ENCODE measurements around the gene PEX7.
"Not testable (repeated sequence)": the region's sequence is repeated elsewhere in the genome, so short reads cannot be mapped to it uniquely, and the experiment has no call there.

Gene PEX7

GRCh38 chr6:136873748-136874147 is 51.4 kb downstream of the PEX7 start:
- TF ChIP-seq, protein P1, sequence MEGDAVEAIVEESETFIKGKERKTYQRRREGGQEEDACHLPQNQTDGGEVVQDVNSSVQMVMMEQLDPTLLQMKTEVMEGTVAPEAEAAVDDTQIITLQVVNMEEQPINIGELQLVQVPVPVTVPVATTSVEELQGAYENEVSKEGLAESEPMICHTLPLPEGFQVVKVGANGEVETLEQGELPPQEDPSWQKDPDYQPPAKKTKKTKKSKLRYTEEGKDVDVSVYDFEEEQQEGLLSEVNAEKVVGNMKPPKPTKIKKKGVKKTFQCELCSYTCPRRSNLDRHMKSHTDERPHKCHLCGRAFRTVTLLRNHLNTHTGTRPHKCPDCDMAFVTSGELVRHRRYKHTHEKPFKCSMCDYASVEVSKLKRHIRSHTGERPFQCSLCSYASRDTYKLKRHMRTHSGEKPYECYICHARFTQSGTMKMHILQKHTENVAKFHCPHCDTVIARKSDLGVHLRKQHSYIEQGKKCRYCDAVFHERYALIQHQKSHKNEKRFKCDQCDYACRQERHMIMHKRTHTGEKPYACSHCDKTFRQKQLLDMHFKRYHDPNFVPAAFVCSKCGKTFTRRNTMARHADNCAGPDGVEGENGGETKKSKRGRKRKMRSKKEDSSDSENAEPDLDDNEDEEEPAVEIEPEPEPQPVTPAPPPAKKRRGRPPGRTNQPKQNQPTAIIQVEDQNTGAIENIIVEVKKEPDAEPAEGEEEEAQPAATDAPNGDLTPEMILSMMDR (IDR thresholded peaks at IDR 0.05; ENCODE audit: extremely low read depth, missing control alignments), result no peak
- no peak for DNase-seq (ENCODE audit: low spot score)

DNA sequence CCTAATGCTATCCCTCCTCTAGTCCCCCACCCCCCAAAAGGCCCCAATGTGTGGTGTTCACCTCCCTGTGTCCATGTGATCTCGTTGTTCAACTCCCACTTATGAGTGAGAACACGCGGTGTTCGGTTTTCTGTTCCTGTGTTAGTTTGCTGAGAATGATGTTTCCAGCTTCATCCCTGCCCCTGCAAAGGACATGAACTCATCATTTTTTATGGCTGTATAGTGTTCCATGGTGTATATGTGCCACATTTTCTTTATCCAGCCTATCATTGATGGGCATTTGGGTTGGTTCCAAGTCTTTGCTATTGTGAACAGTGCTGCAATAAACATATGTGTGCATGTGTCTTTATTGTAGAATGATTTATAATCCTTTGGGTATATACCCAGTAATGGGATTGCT is 54.1 kb downstream of the PEX7 start:
- not testable (repeated sequence) for DNase-seq (ENCODE audit: low spot score)

GRCh38 chr6:136880748-136881460 is 58.5 kb downstream of the PEX7 start:
- TF ChIP-seq, protein P1 (IDR thresholded peaks at IDR 0.05; ENCODE audit: extremely low read depth, missing control alignments), result no peak
- DNase-seq (ENCODE audit: low spot score), result no peak

- DNase-seq (ENCODE audit: low spot score), result no peak
- TF ChIP-seq, protein P1 (IDR thresholded peaks at IDR 0.05; ENCODE audit: extremely low read depth, missing control alignments), result no peak
These were observed 63.7 kb downstream of the PEX7 start for GRCh38 chr6:136886091-136886490.

DNA sequence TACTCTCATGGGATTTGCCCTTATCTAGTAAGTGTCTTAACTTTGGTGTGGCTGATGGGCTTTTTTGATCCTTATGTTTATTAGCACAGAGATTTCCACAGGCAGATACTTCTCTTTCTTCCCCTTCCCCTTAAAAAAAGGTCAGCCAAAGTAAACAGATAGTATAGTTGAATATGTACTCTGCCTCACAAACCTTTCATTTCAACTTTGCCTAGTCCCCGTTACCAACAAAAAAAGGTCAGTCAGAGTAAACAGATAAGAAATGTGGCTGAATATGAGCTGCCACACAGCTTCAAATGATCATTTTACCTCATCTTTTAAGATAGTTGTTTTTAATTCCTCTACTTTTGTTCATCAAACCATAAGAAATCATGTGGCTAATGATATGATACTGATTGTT is 65.6 kb downstream of the PEX7 start:
- TF ChIP-seq, protein P1 (IDR thresholded peaks at IDR 0.05; ENCODE audit: extremely low read depth, missing control alignments), result no peak

DNA sequence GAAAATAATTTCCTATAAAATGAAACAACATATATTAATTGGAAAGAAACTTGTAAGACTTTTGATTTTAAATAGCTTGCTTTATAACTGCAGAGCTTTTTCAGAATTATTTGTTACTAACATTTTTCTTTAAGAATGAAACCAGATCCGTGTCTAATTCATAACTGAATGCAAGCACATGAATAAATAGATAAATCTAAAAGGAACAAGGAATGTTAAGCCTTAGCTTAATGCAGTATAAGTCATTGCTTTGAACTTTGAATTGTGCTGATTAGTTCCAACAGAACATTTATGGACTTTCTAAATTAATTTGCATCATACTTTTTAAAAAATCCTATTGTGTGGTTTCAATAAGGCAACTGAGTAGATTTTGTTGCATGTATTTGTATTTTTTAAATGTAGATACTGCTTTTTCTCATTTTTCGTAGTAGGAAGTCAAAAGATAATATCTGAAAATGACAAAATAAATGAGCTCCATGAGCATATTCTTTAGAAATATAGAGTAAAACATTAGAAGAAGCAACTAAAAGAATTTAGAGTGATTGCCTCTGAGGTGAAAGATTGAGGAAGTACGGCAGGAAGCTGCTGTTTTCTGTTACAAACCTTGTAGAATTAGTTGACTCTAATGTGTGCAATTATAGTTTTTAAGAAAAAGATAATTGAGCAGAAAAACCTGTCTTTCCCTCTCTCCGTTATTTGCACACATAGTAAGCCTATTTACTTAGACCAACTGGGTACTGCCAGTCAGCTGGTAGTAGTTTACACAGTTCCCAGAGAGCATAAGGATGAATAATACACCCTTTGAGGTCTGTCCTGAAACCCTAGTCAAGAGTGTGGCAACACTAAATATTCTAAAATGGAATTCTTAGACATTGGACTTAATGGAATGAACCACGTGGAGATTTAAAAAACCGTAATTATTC is 67.1 kb downstream of the PEX7 start:
- TF ChIP-seq, protein P1 (IDR thresholded peaks at IDR 0.05; ENCODE audit: extremely low read depth, missing control alignments), result no peak
- no peak for DNase-seq (ENCODE audit: low spot score)

More for the DNA sequence above, 65.6 kb downstream of the PEX7 start:
- DNase-seq (ENCODE audit: low spot score), result no peak

DNA sequence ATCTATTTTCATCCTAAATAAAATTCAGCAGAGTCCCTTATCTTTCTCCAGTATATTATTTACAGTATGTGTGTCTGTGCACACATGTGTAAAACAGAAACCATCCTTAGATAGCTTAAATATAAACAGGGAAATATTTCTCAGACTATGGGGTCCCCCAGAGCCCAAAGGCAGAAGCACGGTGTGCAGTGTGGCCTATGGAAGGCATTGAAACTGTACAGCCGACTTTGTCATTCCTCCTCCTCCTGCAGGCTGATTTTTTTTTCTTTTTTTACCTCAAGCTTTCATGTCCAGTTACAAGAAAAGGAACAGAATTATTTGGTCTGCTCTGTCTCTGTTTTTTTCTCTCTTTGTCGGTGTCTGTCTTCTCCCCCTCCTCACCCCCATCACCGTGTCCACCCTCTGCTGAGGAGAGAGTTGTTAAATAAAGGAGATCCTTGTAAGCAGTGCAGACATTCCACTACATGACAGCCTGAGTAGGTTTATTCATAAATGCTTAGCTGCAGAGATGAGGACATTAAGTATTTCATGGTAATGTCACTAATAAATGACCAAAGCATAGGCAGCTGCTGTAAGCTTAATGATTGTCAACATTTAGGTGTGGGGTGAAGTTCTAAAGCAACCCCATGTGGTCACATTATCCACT is 67.9 kb downstream of the PEX7 start:
- DNase-seq (ENCODE audit: low spot score), result no peak
- TF ChIP-seq, protein P1 (IDR thresholded peaks at IDR 0.05; ENCODE audit: extremely low read depth, missing control alignments), result no peak

All from GM20000 (cell line).